HEK293T (cell line): ENCODE data around the gene MKKS.

Experiments
- CTCF ChIA-PET: fragments of 350-600 bp; formaldehyde crosslinking; extraction: SDS; loops from one replicate; lab custom pipeline; 2021; ENCODE audit warnings: antibody characterized with exemption, inconsistent platforms; lab: Yijun Ruan, JAX
- POLR2A ChIA-PET: fragments of 350-600 bp; formaldehyde crosslinking; extraction: SDS; loops from one replicate; lab custom pipeline; 2020; ENCODE audit warnings: antibody characterized with exemption, inconsistent platforms; lab: Yijun Ruan, JAX
- DNase-seq: peaks from one replicate; pipeline ENCODE4 v3.0.0; 2012; ENCODE audit warnings: mixed read lengths; ENCODE audit errors: extremely low spot score
- ARNT ChIP-seq: fragments of 450-650 bp; IDR thresholded peaks from 2 replicates; pipeline ENCODE4 v1.6.1; 2017; ENCODE audit warnings: mild to moderate bottlenecking
- BHLHE40 ChIP-seq: fragments of 450-650 bp; IDR thresholded peaks from 2 replicates; pipeline ENCODE4 v1.6.1; 2016; ENCODE audit warnings: mild to moderate bottlenecking, moderate library complexity, borderline replicate concordance
- CTBP1 ChIP-seq: fragments of 450-650 bp; IDR thresholded peaks from 2 replicates; pipeline ENCODE4 v1.6.1; 2016; ENCODE audit warnings: borderline replicate concordance
- ELF4 ChIP-seq: fragments of 450-650 bp; IDR thresholded peaks from 2 replicates; pipeline ENCODE4 v1.6.1; 2017; ENCODE audit warnings: antibody characterized with exemption
- FOXA1 ChIP-seq: fragments of 450-650 bp; IDR thresholded peaks from 2 replicates; pipeline ENCODE4 v1.6.1; 2016; ENCODE audit warnings: mild to moderate bottlenecking
- FOXK2 ChIP-seq: fragments of 450-650 bp; IDR thresholded peaks from 2 replicates; pipeline ENCODE4 v1.6.1; 2016; ENCODE audit warnings: mild to moderate bottlenecking
- FOXM1 ChIP-seq: fragments of 450-650 bp; IDR thresholded peaks from 2 replicates; pipeline ENCODE4 v1.6.1; 2017; ENCODE audit warnings: mild to moderate bottlenecking, borderline replicate concordance
- HDGF ChIP-seq: fragments of 450-650 bp; IDR thresholded peaks from 2 replicates; pipeline ENCODE4 v1.6.1; 2017; ENCODE audit warnings: antibody characterized with exemption, borderline replicate concordance
- L3MBTL2 ChIP-seq: fragments of 450-650 bp; conservative IDR thresholded peaks from 2 replicates; pipeline ENCODE4 v1.6.1; 2016; ENCODE audit warnings: mild to moderate bottlenecking
- LEF1 ChIP-seq: fragments of 450-650 bp; IDR thresholded peaks from 2 replicates; pipeline ENCODE4 v1.6.1; 2017; ENCODE audit warnings: mild to moderate bottlenecking, borderline replicate concordance
- NFRKB ChIP-seq: fragments of 450-650 bp; IDR thresholded peaks from 2 replicates; pipeline ENCODE4 v1.6.1; 2016; ENCODE audit warnings: mild to moderate bottlenecking, moderate library complexity
- SP1 ChIP-seq: fragments of 450-650 bp; IDR thresholded peaks from 2 replicates; pipeline ENCODE4 v1.6.1; 2017
- SUZ12 ChIP-seq: fragments of 450-650 bp; IDR thresholded peaks from 2 replicates; pipeline ENCODE4 v1.6.1; 2016; ENCODE audit warnings: mild to moderate bottlenecking
- TARDBP ChIP-seq: fragments of 450-650 bp; IDR thresholded peaks from 2 replicates; pipeline ENCODE4 v1.6.1; 2016
- ZNF384 ChIP-seq: fragments of 450-650 bp; IDR thresholded peaks from 2 replicates; pipeline ENCODE4 v1.6.1; 2016
- TF ChIP-seq, protein P1 (sequence below): fragments of 450-650 bp; IDR thresholded peaks from 2 replicates; pipeline ENCODE4 v1.6.1; 2016

The MKKS gene

DNA sequence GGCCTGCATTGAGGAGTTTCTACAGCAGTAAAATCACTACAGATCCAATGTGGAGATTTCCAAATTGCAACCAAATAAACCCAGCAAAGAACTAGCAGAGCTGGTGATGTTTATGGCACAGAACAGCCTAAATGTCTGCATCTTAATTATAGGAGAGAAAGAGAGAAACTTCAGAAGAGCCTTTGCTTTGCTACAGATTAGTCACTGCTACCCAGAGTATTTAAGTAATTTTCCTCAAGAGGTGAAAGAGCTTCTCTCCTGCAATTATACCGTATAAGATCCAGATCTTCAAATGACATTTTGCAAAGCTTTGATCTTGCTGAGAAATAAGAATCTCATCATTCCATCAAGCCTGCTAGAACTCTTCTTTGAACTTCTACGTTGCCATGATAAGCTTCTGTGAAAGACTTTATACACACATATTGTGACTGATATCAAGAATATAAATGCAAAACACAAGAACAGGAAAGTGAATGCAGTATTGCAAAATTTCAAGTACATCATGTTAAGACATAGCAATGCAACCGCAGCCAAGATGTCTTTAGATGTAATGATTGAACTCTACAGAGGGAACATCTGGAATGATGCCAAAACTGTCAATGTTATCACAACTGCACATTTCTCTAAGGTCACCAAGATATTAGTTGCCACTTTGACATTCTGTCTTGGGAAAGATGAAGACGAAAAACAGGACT, 48.0 kb downstream of the MKKS start:
- POLR2A ChIA-PET = no interaction called here
- CTCF ChIA-PET = no interaction called here

GRCh38 chr20:10381477-10381876, 52.5 kb downstream of the MKKS start:
- DNase-seq = no peak
- POLR2A ChIA-PET = no interaction called here
- no peak for TF ChIP-seq FOXA1
- CTCF ChIA-PET = interaction anchor here (1.1 kb wide), 1 partner anchor 22 kb away, joined by 3 read pairs; no protein-coding TSS in a partner anchor

More for the DNA sequence above, 48.0 kb downstream of the MKKS start:
- no peak for DNase-seq
- no peak for TF ChIP-seq FOXM1

DNA sequence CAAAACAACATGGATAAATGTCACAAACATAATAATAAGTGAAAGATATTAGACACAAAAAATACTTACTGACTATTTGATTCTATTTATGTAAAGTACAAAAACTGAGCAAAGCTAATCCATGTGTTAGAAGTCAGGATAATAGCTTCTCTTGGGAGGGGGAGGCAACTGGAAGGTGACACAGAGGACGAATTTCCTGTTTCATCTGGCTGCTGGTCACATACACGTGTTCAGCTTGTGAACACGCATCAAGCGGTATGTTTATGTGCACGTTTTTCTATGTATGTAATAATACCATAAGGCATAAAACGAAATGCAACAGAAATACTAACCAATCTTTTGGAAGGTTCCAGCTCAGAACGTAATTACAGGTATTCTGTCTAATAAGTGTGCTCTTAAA, 54.3 kb downstream of the MKKS start:
- CTCF ChIA-PET = no interaction called here
- no peak for DNase-seq
- POLR2A ChIA-PET = no interaction called here
- no peak for TF ChIP-seq BHLHE40
- no peak for TF ChIP-seq L3MBTL2
- TF ChIP-seq ARNT = no peak
- no peak for TF ChIP-seq HDGF
- TF ChIP-seq CTBP1 = no peak
- no peak for TF ChIP-seq SUZ12
- TF ChIP-seq ZNF384 = no peak
- no peak for TF ChIP-seq FOXM1
- no peak for TF ChIP-seq TARDBP
- TF ChIP-seq FOXA1 = no peak
- no peak for TF ChIP-seq ELF4
- no peak for TF ChIP-seq SP1
- no peak for TF ChIP-seq FOXK2
- no peak for TF ChIP-seq NFRKB
- no peak for TF ChIP-seq LEF1
- TF ChIP-seq, protein P1, sequence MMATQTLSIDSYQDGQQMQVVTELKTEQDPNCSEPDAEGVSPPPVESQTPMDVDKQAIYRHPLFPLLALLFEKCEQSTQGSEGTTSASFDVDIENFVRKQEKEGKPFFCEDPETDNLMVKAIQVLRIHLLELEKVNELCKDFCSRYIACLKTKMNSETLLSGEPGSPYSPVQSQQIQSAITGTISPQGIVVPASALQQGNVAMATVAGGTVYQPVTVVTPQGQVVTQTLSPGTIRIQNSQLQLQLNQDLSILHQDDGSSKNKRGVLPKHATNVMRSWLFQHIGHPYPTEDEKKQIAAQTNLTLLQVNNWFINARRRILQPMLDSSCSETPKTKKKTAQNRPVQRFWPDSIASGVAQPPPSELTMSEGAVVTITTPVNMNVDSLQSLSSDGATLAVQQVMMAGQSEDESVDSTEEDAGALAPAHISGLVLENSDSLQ = no peak

- DNase-seq = no peak
- CTCF ChIA-PET = no interaction called here
- POLR2A ChIA-PET = no interaction called here
- TF ChIP-seq CTBP1 (no peak), SUZ12 (no peak), HDGF (no peak), FOXK2 (no peak), BHLHE40 (no peak), LEF1 (no peak), SP1 (no peak), ZNF384 (no peak), TARDBP (no peak), ARNT (no peak)
- TF ChIP-seq, protein P1 = no peak
Measured at GRCh38 chr20:10376270-10377075, 57.5 kb downstream of the MKKS start.

DNA sequence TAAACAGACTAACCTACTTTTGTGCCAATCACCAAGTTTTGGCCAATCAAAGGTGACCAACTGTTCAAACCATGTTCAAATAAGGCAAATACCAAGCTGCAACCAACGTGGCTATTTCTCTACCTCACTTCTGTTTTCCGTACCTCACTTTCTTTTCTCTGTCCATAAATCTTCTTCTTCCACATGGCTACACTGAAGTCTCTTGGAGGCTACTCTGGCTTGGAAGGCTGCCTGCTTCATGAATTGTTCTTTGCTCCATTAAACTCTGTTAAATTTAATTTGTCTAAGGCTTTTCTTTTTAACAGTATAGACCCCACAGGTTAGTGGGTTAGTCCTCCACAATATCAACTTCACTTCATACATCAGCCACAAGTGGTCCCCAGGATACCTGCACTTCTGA, 58.8 kb downstream of the MKKS start:
- ChIA-PET POLR2A (no interaction called here), CTCF (no interaction called here)
- DNase-seq = no peak
- TF ChIP-seq ZNF384 (no peak), FOXK2 (no peak), TARDBP (no peak), SP1 (no peak), NFRKB (no peak), FOXA1 (no peak), ELF4 (no peak), SUZ12 (no peak), BHLHE40 (no peak), CTBP1 (no peak), L3MBTL2 (no peak), LEF1 (no peak), ARNT (no peak), FOXM1 (no peak), HDGF (no peak)
- TF ChIP-seq, protein P1 = no peak

- CTCF ChIA-PET = no interaction called here
- POLR2A ChIA-PET = interaction anchor here (0.5 kb wide), 1 partner anchor 60 kb away, joined by 3 read pairs; the partner anchor contains the start of gene MKKS
- TF ChIP-seq, protein P1 = no peak
- TF ChIP-seq ZNF384 (no peak), FOXM1 (no peak), ARNT (no peak), FOXK2 (no peak), HDGF (no peak), L3MBTL2 (no peak), TARDBP (no peak), FOXA1 (no peak), LEF1 (no peak), NFRKB (no peak), BHLHE40 (no peak), SP1 (no peak), SUZ12 (no peak), ELF4 (no peak)
- no peak for DNase-seq
Measured at GRCh38 chr20:10374036-10374435, 60.0 kb downstream of the MKKS start.
